Stimulated activated CD4-positive, alpha-beta T cell treated with anti-CD3 and anti-CD28 coated beads, Interleukin-2, amount 100 ng/mL, for 24 hours (primary cell): ENCODE results near the gene NCAPH2.

Source experiments
- DNase-seq, 2 donors: peaks; one replicate each; pipeline ENCODE4 v3.0.0-alpha.2; 2020

Gene NCAPH2

GRCh38 chr22:50550395-50550794 lies 42.4 kb downstream of the NCAPH2 start:
- no peak for DNase-seq

- no peak for DNase-seq
These were observed 43.2 kb downstream of the NCAPH2 start for GRCh38 chr22:50551160-50551752.

GRCh38 chr22:50553310-50553709 lies 45.3 kb downstream of the NCAPH2 start:
- DNase-seq, result no peak

GRCh38 chr22:50556703-50557102 lies 48.7 kb downstream of the NCAPH2 start:
- no peak for DNase-seq

GRCh38 chr22:50560034-50560433 lies 52.0 kb downstream of the NCAPH2 start:
- no peak for DNase-seq

- no peak for DNase-seq
These were observed 53.7 kb downstream of the NCAPH2 start for GRCh38 chr22:50561401-50562358.

GRCh38 chr22:50562523-50563412 lies 54.7 kb downstream of the NCAPH2 start, which contains the start of gene SYCE3:
SYCE3 (minus strand) TSS chr22:50562919; CDS start chr22:50556405, 6,514 bp downstream.
- DNase-seq, result peak; percentile 98 to 99

GRCh38 chr22:50563413-50564160 lies 55.6 kb downstream of the NCAPH2 start:
- no peak for DNase-seq

GRCh38 chr22:50564289-50564688 lies 56.3 kb downstream of the NCAPH2 start:
- no peak for DNase-seq

- DNase-seq, result no peak
These were observed 59.8 kb downstream of the NCAPH2 start for GRCh38 chr22:50567721-50568252.

GRCh38 chr22:50568626-50569025 lies 60.6 kb downstream of the NCAPH2 start:
- DNase-seq, result no peak

- DNase-seq, result no peak
These were observed 61.0 kb downstream of the NCAPH2 start for GRCh38 chr22:50569041-50569459.

- DNase-seq, result no peak
These were observed 62.0 kb downstream of the NCAPH2 start for GRCh38 chr22:50569896-50570535.

- no peak for DNase-seq
These were observed 62.8 kb downstream of the NCAPH2 start for GRCh38 chr22:50570861-50571260.

GRCh38 chr22:50571264-50572175 lies 63.5 kb downstream of the NCAPH2 start:
- DNase-seq, result no peak

- DNase-seq, result no peak
These were observed 64.9 kb downstream of the NCAPH2 start for GRCh38 chr22:50572965-50573364.

- no peak for DNase-seq
These were observed 65.7 kb downstream of the NCAPH2 start for GRCh38 chr22:50573491-50574382.

GRCh38 chr22:50574383-50574755 lies 66.3 kb downstream of the NCAPH2 start:
- no peak for DNase-seq
